ENCODE measurements around the gene ASTN2.

DNA sequence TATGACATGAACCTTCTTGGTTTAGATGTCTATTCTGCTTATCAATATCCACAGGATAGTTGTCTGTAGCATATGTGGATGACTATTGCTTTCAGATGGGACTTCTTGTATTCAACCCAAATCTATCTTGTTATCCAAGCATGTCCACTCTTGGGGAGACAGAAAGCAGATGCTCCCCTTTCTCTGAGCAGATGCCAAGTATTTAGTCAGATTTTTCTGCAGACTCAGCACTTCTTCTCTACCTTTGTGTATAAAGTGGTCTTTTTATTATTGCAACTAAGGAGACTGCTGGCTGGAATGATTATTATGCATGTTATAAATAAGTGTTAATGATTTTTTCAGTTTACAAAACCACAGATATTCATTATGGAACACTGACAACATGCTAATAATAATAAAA lies 45.1 kb upstream of the ASTN2 start:
- TF ChIP-seq, protein P1, sequence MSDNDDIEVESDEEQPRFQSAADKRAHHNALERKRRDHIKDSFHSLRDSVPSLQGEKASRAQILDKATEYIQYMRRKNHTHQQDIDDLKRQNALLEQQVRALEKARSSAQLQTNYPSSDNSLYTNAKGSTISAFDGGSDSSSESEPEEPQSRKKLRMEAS (IDR thresholded peaks at IDR 0.05; ENCODE audit: insufficient read depth, insufficient read length) = no peak
- TF ChIP-seq MYC (IDR thresholded peaks at IDR 0.05; ENCODE audit: low read depth, low read length) = no peak
- no peak for TF ChIP-seq POLR2AphosphoS5 (IDR thresholded peaks at IDR 0.05; ENCODE audit: insufficient read depth, low read depth, low read length)
- TF ChIP-seq EZH2 (IDR thresholded peaks at IDR 0.05; ENCODE audit: borderline replicate concordance, low read depth, low read length, severe bottlenecking) = no peak
- TF ChIP-seq, protein P2, sequence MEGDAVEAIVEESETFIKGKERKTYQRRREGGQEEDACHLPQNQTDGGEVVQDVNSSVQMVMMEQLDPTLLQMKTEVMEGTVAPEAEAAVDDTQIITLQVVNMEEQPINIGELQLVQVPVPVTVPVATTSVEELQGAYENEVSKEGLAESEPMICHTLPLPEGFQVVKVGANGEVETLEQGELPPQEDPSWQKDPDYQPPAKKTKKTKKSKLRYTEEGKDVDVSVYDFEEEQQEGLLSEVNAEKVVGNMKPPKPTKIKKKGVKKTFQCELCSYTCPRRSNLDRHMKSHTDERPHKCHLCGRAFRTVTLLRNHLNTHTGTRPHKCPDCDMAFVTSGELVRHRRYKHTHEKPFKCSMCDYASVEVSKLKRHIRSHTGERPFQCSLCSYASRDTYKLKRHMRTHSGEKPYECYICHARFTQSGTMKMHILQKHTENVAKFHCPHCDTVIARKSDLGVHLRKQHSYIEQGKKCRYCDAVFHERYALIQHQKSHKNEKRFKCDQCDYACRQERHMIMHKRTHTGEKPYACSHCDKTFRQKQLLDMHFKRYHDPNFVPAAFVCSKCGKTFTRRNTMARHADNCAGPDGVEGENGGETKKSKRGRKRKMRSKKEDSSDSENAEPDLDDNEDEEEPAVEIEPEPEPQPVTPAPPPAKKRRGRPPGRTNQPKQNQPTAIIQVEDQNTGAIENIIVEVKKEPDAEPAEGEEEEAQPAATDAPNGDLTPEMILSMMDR (IDR thresholded peaks at IDR 0.05; ENCODE audit: extremely low read depth in 1 of 2, insufficient read depth in 1 of 2, low read depth in 1 of 2, low read length in 2 of 2) = no peak
- TF ChIP-seq POLR2A (IDR thresholded peaks at IDR 0.05; ENCODE audit: low read depth, low read length) = no peak

Data from endothelial cell of umbilical vein (primary cell).